Subcutaneous adipose tissue (tissue), 4 donors: ENCODE data around the gene RBMS3. TPM values are rescaled to one million over a fixed set of nuclear protein-coding genes. Genes with fewer than 3 reads are reported as not detected.

Source experiments
- total RNA-seq, 4 donors: library from RNA; depleted of rRNA; stranded (reverse); fragments of >200 nt; gene quantifications; one replicate each; pipeline ENCODE4 v1.1.0, GENCODE V29; 2016
- TF ChIP-seq, protein P1 (sequence below): fragments of 450-650 bp; IDR thresholded peaks from one replicate; pipeline ENCODE4 v1.5.1; 2016; ENCODE audit warnings: low read depth, mild to moderate bottlenecking, control low read depth, antibody characterized with exemption, moderate library complexity

RBMS3 gene
- total RNA-seq, 4 donors from 2014 or later = 98.6 to 171 (median 117) TPM

DNA sequence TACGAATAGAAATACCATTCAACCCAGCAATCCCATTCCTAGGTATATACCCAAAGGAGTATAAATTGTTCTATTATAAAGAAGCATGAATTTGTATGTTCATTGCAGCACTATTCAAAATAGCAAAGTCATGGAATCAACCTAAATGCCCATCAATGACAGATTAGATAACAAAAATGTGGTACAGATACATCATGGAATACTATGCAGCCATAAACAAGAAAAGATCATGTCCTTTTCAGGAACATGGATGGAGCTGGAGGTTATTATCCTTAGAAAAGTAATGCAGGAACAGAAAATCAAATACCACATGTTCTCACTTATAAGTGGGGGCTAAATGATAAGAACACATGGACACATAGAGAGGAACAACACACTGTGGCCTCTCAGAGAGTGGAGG lies 571.9 kb downstream of the RBMS3 start:
- TF ChIP-seq, protein P1, sequence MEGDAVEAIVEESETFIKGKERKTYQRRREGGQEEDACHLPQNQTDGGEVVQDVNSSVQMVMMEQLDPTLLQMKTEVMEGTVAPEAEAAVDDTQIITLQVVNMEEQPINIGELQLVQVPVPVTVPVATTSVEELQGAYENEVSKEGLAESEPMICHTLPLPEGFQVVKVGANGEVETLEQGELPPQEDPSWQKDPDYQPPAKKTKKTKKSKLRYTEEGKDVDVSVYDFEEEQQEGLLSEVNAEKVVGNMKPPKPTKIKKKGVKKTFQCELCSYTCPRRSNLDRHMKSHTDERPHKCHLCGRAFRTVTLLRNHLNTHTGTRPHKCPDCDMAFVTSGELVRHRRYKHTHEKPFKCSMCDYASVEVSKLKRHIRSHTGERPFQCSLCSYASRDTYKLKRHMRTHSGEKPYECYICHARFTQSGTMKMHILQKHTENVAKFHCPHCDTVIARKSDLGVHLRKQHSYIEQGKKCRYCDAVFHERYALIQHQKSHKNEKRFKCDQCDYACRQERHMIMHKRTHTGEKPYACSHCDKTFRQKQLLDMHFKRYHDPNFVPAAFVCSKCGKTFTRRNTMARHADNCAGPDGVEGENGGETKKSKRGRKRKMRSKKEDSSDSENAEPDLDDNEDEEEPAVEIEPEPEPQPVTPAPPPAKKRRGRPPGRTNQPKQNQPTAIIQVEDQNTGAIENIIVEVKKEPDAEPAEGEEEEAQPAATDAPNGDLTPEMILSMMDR = no peak

DNA sequence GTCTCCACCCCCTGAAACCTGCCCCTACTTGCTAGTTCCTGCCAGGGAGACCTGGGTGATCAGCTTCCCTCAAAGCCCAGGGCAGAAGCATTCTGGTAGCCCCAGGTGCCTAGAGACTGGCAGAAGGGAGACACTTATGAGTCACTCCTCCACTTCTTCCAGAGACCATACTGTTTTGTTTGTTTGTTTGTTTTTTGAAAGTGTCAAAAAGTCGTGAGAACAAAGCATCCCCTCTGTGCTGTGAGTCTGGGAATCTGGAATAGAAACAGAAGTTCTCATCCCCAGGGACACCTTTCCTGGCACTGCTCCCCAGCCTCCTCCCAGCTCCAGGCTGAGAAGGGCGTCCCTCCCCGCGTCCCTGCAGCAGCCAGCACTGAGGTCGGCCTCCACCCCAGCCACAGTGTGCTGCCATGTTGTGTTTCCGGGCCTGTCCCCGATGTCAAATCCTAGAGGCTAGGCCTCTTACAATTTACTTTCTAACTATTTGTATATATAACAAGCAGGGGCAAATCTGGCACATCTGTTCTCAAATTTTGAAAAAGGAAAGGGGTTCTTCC lies 573.0 kb downstream of the RBMS3 start:
- TF ChIP-seq, protein P1 = no peak

GRCh38 chr3:29854821-29855220 lies 574.0 kb downstream of the RBMS3 start:
- TF ChIP-seq, protein P1 = no peak

DNA sequence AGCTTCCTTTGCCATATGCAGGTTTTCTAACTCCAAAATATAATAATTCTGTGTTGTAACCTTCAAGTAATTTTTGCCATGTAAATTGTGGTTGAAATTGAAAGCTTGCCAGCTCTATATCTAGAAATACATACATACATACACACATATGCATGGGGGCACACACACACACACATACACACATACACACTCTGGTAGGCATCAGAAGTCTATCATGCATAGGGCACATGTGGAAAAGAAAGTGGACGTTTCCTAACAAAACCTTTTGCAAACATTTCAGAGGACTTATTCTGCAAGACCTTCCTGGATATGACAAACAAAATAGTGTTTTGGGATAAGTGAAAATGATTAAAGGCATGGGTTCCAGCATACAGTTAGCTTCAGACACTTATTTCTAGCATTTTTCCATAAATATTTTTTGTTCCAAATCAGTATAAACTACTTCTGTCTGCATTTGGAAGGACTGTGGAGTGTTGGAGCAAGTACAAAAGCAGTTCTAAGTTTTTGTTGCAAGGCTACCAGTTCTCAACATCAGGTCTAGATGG lies 578.9 kb downstream of the RBMS3 start:
- TF ChIP-seq, protein P1 = no peak

DNA sequence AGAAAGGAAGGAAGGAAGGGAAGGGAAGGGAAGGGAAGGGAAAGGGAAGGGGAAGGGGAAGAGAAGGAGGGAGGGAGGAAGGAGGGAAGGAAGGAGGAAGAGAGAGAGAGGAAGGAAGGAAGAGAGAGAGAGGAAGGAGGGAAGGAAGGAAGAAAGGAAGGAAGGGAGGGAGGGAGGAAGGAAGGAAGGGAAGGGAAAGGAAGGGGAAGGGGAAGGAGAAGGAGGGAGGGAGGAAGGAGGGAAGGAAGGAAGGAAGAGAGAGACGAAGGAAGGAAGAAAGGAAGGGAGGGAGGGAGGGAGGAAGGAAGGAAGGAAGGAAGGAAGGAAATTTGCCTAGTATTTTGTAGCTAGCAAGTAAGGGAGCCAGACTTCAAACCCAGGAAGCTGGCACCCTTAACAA lies 583.9 kb downstream of the RBMS3 start:
- TF ChIP-seq, protein P1 = no peak

DNA sequence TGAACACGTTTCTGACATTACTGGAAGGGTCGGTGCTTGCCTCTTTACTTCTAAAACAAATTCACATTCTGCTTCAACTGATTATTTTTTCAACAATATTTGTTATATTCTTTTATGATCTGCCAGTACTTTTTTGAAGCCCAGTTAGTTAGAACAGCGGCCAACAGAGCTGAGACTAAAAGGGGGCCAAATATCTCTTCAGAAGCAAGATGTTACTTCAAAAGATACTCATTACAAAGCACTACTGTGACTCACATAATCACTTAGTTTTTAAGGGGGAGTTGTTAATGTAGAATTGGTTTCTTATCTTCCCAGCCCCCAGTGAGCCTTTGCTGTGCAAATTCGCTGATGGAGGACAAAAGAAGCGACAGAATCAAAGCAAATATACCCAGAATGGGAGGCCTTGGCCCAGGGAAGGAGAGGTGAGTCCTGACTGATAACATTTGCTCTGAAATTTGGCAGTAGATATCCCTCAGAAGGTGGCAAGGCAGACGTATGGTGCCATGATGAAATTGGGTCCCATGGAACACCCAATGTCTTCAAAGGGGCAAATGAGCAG lies 587.8 kb downstream of the RBMS3 start:
- TF ChIP-seq, protein P1 = no peak

- TF ChIP-seq, protein P1 = no peak
These were observed 589.3 kb downstream of the RBMS3 start for GRCh38 chr3:29870136-29870535.
